DND-41 (cell line): Measurements from ENCODE around the gene CAMLG.

Experiments
- ATAC-seq: fragments of 200-7000 bp; cut with Tn5 transposase; 3 replicates; pipeline ENCODE4 v1.9.1; 2021; ENCODE audit warnings: low read depth; ENCODE audit not compliant: insufficient read depth
- DNase-seq: peaks from one replicate; pipeline ENCODE4 v3.0.0-alpha.2; 2020
- H2AFZ ChIP-seq: 2 replicates; pipeline ENCODE4 v1.6.0; 2012; ENCODE audit warnings: low read depth, low read length
- H3K27ac ChIP-seq: 2 replicates; pipeline ENCODE4 v1.5.1; 2012; ENCODE audit warnings: low read length, inconsistent platforms
- H3K27me3 ChIP-seq: fragments of 200-600 bp; sonication (generic); 2 replicates; pipeline ENCODE4 v1.6.0; 2012; ENCODE audit warnings: low read length, mild to moderate bottlenecking, inconsistent platforms; ENCODE audit not compliant: insufficient read depth, poor library complexity
- H3K36me3 ChIP-seq: 2 replicates; pipeline ENCODE4 v1.5.1; 2012; ENCODE audit warnings: low read length, inconsistent platforms; ENCODE audit not compliant: insufficient read depth
- H3K4me1 ChIP-seq: 2 replicates; pipeline ENCODE4 v1.5.1; 2012; ENCODE audit warnings: mild to moderate bottlenecking, low read length; ENCODE audit not compliant: insufficient read depth
- H3K4me2 ChIP-seq: 2 replicates; pipeline ENCODE4 v1.6.0; 2012; ENCODE audit warnings: mild to moderate bottlenecking, moderate library complexity, low read length, inconsistent platforms; ENCODE audit not compliant: insufficient read depth
- H3K4me3 ChIP-seq, 2 experiments: fragments of 200-600 bp in 1 of 2; shearing (Covaris generic) in 1 of 2; 2 replicates each; pipeline ENCODE4 v1.5.1; 2012 to 2016; ENCODE audit warnings: inconsistent platforms in 2 of 2, low read length in 2 of 2, mild to moderate bottlenecking in 2 of 2, low read depth in 1 of 2, moderate library complexity in 1 of 2
- H3K79me2 ChIP-seq: 2 replicates; pipeline ENCODE4 v1.6.0; 2012; ENCODE audit warnings: low read length, inconsistent platforms; ENCODE audit not compliant: insufficient read depth
- H3K9ac ChIP-seq: 2 replicates; pipeline ENCODE4 v1.6.0; 2012; ENCODE audit warnings: low read depth, mild to moderate bottlenecking, inconsistent platforms, low read length, moderate library complexity
- H3K9me3 ChIP-seq: 2 replicates; pipeline ENCODE4 v1.5.1; 2012; ENCODE audit warnings: low read length, moderate library complexity, mild to moderate bottlenecking, inconsistent platforms; ENCODE audit not compliant: insufficient read depth, severe bottlenecking
- H4K20me1 ChIP-seq: 2 replicates; pipeline ENCODE4 v1.6.0; 2012; ENCODE audit warnings: low read length; ENCODE audit not compliant: insufficient read depth
- CTCF ChIP-seq: IDR thresholded peaks from 2 replicates; pipeline ENCODE4 v1.5.1; 2012; ENCODE audit warnings: borderline replicate concordance, low read length, moderate library complexity, mild to moderate bottlenecking; ENCODE audit not compliant: poor library complexity, severe bottlenecking; ENCODE audit errors: extremely low read depth
- EZH2 ChIP-seq: IDR thresholded peaks from 3 replicates; pipeline ENCODE4 v1.6.1; 2012; ENCODE audit warnings: borderline replicate concordance, low read depth, mild to moderate bottlenecking, moderate library complexity, low read length, inconsistent platforms; ENCODE audit not compliant: severe bottlenecking

The CAMLG gene

GRCh38 chr5:134784241-134784920 lies 46.0 kb downstream of the CAMLG start:
- H3K27ac ChIP-seq: no peak overlapping the region
- peaks cover 94% of the 10 kb centered on the region for H3K36me3 ChIP-seq
- no peaks in the 10 kb centered on the region for H3K9me3 ChIP-seq
- no peak overlapping the region for H3K4me3 ChIP-seq
- no peaks in the 10 kb centered on the region for H3K79me2 ChIP-seq
- TF ChIP-seq CTCF (peak; percentile 23), EZH2 (no peak)
- H4K20me1 ChIP-seq: no peaks in the 10 kb centered on the region
- H2AFZ ChIP-seq: no peak overlapping the region
- no peak overlapping the region for H3K9ac ChIP-seq
- no peak overlapping the region for H3K4me2 ChIP-seq
- H3K27me3 ChIP-seq: no peaks in the 10 kb centered on the region
- ATAC-seq: no peak
- H3K4me1 ChIP-seq: no peaks in the 10 kb centered on the region
- DNase-seq: no peak

GRCh38 chr5:134784946-134785620 lies 46.7 kb downstream of the CAMLG start:
- H4K20me1 ChIP-seq: no peaks in the 10 kb centered on the region
- H3K4me2 ChIP-seq: no peak overlapping the region
- no peak overlapping the region for H3K27ac ChIP-seq
- no peaks in the 10 kb centered on the region for H3K9me3 ChIP-seq
- no peaks in the 10 kb centered on the region for H3K27me3 ChIP-seq
- no peaks in the 10 kb centered on the region for H3K4me1 ChIP-seq
- H3K9ac ChIP-seq: no peak overlapping the region
- no peak overlapping the region for H2AFZ ChIP-seq
- no peak overlapping the region for H3K4me3 ChIP-seq
- no peak for ATAC-seq
- no peak for TF ChIP-seq EZH2
- no peak for TF ChIP-seq CTCF
- no peaks in the 10 kb centered on the region for H3K79me2 ChIP-seq
- DNase-seq: no peak
- H3K36me3 ChIP-seq: peaks cover 95% of the 10 kb centered on the region

GRCh38 chr5:134787692-134788091 lies 49.3 kb downstream of the CAMLG start:
- Histone ChIP-seq H3K27ac (no peak overlapping the region), H3K4me1 (no peaks in the 10 kb centered on the region), H4K20me1 (no peaks in the 10 kb centered on the region), H3K9me3 (no peaks in the 10 kb centered on the region), H3K79me2 (no peaks in the 10 kb centered on the region), H3K36me3 (peaks cover 98% of the 10 kb centered on the region), H3K27me3 (no peaks in the 10 kb centered on the region), H2AFZ (no peak overlapping the region), H3K4me3 (no peak overlapping the region), H3K4me2 (no peak overlapping the region), H3K9ac (no peak overlapping the region)
- DNase-seq: no peak
- ATAC-seq: no peak
- TF ChIP-seq CTCF (no peak), EZH2 (no peak)
